HEK293 (cell line): Measurements from ENCODE around the gene EME2.
A peak's percentile ranks its signal among the peaks of the same experiment; 100 is the strongest.

ENCODE experiments used
- CTCF ChIA-PET: fragments of 350-600 bp; formaldehyde crosslinking; extraction: SDS; loops from one replicate; lab custom pipeline; 2021; ENCODE audit warnings: antibody characterized with exemption; lab: Yijun Ruan, JAX
- POLR2A ChIA-PET: fragments of 300-600 bp; formaldehyde crosslinking; extraction: SDS; loops from one replicate; lab custom pipeline; 2020; ENCODE audit warnings: antibody characterized with exemption, inconsistent platforms; lab: Yijun Ruan, JAX
- H3K27ac ChIP-seq: fragments of 200-500 bp; sonication (Bioruptor generic); 2 replicates; pipeline ENCODE4 v1.5.1; 2014; ENCODE audit warnings: low read depth, low read length, control low read depth, inconsistent platforms; ENCODE audit errors: extremely low read depth
- H3K36me3 ChIP-seq, 2 experiments: fragments of 200-500 bp in 1 of 2; sonication (Bioruptor generic) in 1 of 2; 1 replicate in 1 of 2; 2 replicates in 1 of 2; pipeline ENCODE4 v1.5.1; 2014 to 2017; ENCODE audit warnings: inconsistent platforms in 2 of 2, low read length in 2 of 2; ENCODE audit not compliant: control insufficient read depth in 2 of 2, insufficient read depth in 1 of 2
- H3K4me1 ChIP-seq: fragments of 200-500 bp; sonication (Bioruptor generic); 2 replicates; pipeline ENCODE4 v1.5.1; 2014; ENCODE audit warnings: mild to moderate bottlenecking, low read length, inconsistent platforms; ENCODE audit not compliant: control insufficient read depth, insufficient read depth
- H3K4me3 ChIP-seq: 2 replicates; pipeline ENCODE4 v1.5.1; 2011; ENCODE audit warnings: low read depth, mild to moderate bottlenecking, control low read depth, low read length, moderate library complexity
- H3K9me3 ChIP-seq: fragments of 200-500 bp; sonication (Bioruptor generic); 2 replicates; pipeline ENCODE4 v1.5.1; 2014; ENCODE audit warnings: low read depth, low read length, inconsistent platforms; ENCODE audit not compliant: control insufficient read depth, insufficient read depth
- ELK4 ChIP-seq: IDR thresholded peaks from 2 replicates; pipeline ENCODE4 v1.6.1; 2011; ENCODE audit warnings: mild to moderate bottlenecking, low read depth, low read length, borderline replicate concordance
- GLIS2 ChIP-seq: fragments of 450-650 bp; formaldehyde crosslinking; IDR thresholded peaks from 2 replicates; pipeline ENCODE4 v1.5.1; 2016; ENCODE audit warnings: missing biosample characterization, missing genetic modification characterization
- KLF1 ChIP-seq: fragments of 450-650 bp; formaldehyde crosslinking; IDR thresholded peaks from 2 replicates; pipeline ENCODE4 v1.5.1; 2016; ENCODE audit warnings: missing biosample characterization, missing genetic modification characterization
- KLF10 ChIP-seq: fragments of 450-650 bp; IDR thresholded peaks from 2 replicates; pipeline ENCODE4 v1.5.1; 2018; ENCODE audit warnings: missing biosample characterization, mild to moderate bottlenecking, missing genetic modification characterization
- RBAK ChIP-seq: fragments of 450-650 bp; formaldehyde crosslinking; IDR thresholded peaks from 2 replicates; pipeline ENCODE4 v1.5.1; 2016; ENCODE audit warnings: missing biosample characterization, missing genetic modification characterization
- SCRT1 ChIP-seq: fragments of 450-650 bp; formaldehyde crosslinking; IDR thresholded peaks from 2 replicates; pipeline ENCODE4 v1.5.1; 2016; ENCODE audit warnings: missing biosample characterization, missing genetic modification characterization, borderline replicate concordance
- SCRT2 ChIP-seq: fragments of 450-650 bp; formaldehyde crosslinking; IDR thresholded peaks from 2 replicates; pipeline ENCODE4 v1.5.1; 2016; ENCODE audit warnings: missing biosample characterization, missing genetic modification characterization
- ZEB2 ChIP-seq: fragments of 450-650 bp; formaldehyde crosslinking; IDR thresholded peaks from 2 replicates; pipeline ENCODE4 v1.5.1; 2016; ENCODE audit warnings: missing biosample characterization, missing genetic modification characterization
- ZNF114 ChIP-seq: fragments of 450-650 bp; formaldehyde crosslinking; IDR thresholded peaks from 2 replicates; pipeline ENCODE4 v1.5.0; 2017; ENCODE audit warnings: missing biosample characterization, missing genetic modification characterization
- ZNF121 ChIP-seq: fragments of 450-650 bp; formaldehyde crosslinking; IDR thresholded peaks from 2 replicates; pipeline ENCODE4 v1.5.1; 2016; ENCODE audit warnings: missing biosample characterization, missing genetic modification characterization
- ZNF132 ChIP-seq: fragments of 450-650 bp; formaldehyde crosslinking; IDR thresholded peaks from 2 replicates; pipeline ENCODE4 v1.5.1; 2017; ENCODE audit warnings: missing biosample characterization, missing genetic modification characterization, borderline replicate concordance
- ZNF133 ChIP-seq: fragments of 450-650 bp; formaldehyde crosslinking; IDR thresholded peaks from 2 replicates; pipeline ENCODE4 v1.5.1; 2016; ENCODE audit warnings: missing biosample characterization, missing genetic modification characterization
- ZNF16 ChIP-seq: fragments of 450-650 bp; formaldehyde crosslinking; IDR thresholded peaks from 2 replicates; pipeline ENCODE4 v1.5.1; 2016; ENCODE audit warnings: low read depth, missing biosample characterization, missing genetic modification characterization
- ZNF175 ChIP-seq: fragments of 450-650 bp; formaldehyde crosslinking; IDR thresholded peaks from 2 replicates; pipeline ENCODE4 v1.5.1; 2016; ENCODE audit warnings: missing biosample characterization, missing genetic modification characterization
- ZNF280C ChIP-seq: fragments of 450-650 bp; formaldehyde crosslinking; IDR thresholded peaks from 2 replicates; pipeline ENCODE4 v1.5.1; 2016; ENCODE audit warnings: missing biosample characterization, missing genetic modification characterization
- ZNF302 ChIP-seq: fragments of 450-650 bp; formaldehyde crosslinking; IDR thresholded peaks from 2 replicates; pipeline ENCODE4 v1.5.1; 2016; ENCODE audit warnings: missing biosample characterization, missing genetic modification characterization, low read depth
- ZNF391 ChIP-seq: fragments of 450-650 bp; formaldehyde crosslinking; IDR thresholded peaks from 2 replicates; pipeline ENCODE4 v1.5.1; 2016; ENCODE audit warnings: low read depth, missing biosample characterization, missing genetic modification characterization, borderline replicate concordance
- ZNF404 ChIP-seq: fragments of 450-650 bp; formaldehyde crosslinking; IDR thresholded peaks from 2 replicates; pipeline ENCODE4 v1.5.1; 2017; ENCODE audit warnings: missing biosample characterization, missing genetic modification characterization
- ZNF518A ChIP-seq: fragments of 450-650 bp; formaldehyde crosslinking; conservative IDR thresholded peaks from 2 replicates; pipeline ENCODE4 v1.5.1; 2016; ENCODE audit warnings: low read depth, missing biosample characterization, missing genetic modification characterization
- ZNF558 ChIP-seq: fragments of 450-650 bp; formaldehyde crosslinking; IDR thresholded peaks from 2 replicates; pipeline ENCODE4 v1.5.1; 2016; ENCODE audit warnings: missing biosample characterization, missing genetic modification characterization
- ZNF658 ChIP-seq: fragments of 450-650 bp; formaldehyde crosslinking; IDR thresholded peaks from 2 replicates; pipeline ENCODE4; 2016; ENCODE audit warnings: missing biosample characterization, missing genetic modification characterization
- ZNF701 ChIP-seq: fragments of 450-650 bp; formaldehyde crosslinking; IDR thresholded peaks from 2 replicates; pipeline ENCODE4 v1.5.1; 2016; ENCODE audit warnings: missing biosample characterization, missing genetic modification characterization
- ZNF792 ChIP-seq: fragments of 450-650 bp; formaldehyde crosslinking; IDR thresholded peaks from 2 replicates; pipeline ENCODE4 v1.5.1; 2016; ENCODE audit warnings: missing biosample characterization, missing genetic modification characterization
- ZNF843 ChIP-seq: fragments of 450-650 bp; formaldehyde crosslinking; IDR thresholded peaks from 2 replicates; pipeline ENCODE4 v1.5.1; 2016; ENCODE audit warnings: missing biosample characterization, missing genetic modification characterization
- ZSCAN18 ChIP-seq: fragments of 450-650 bp; formaldehyde crosslinking; IDR thresholded peaks from 2 replicates; pipeline ENCODE4 v1.5.1; 2016; ENCODE audit warnings: missing biosample characterization, missing genetic modification characterization

Gene EME2

GRCh38 chr16:1817716-1818115 lies 45.1 kb downstream of the EME2 start (continued):
- TF ChIP-seq ZNF658 (no peak), ZNF391 (tag by site-specific recombination) (no peak), KLF1 (tag by site-specific recombination) (no peak), GLIS2 (no peak), ZNF701 (tag by site-specific recombination) (no peak), ZNF843 (tag by site-specific recombination) (no peak), ZSCAN18 (tag by site-specific recombination) (no peak), ZNF133 (tag by site-specific recombination) (no peak), ZNF114 (tag by site-specific recombination) (no peak)

GRCh38 chr16:1818204-1818872 lies 45.7 kb downstream of the EME2 start:
- Histone ChIP-seq H3K9me3 (no peaks in the 10 kb centered on the region), H3K4me3 (no peak overlapping the region), H3K36me3 (peaks cover 0 to 73% of the 10 kb centered on the region in 2 experiments; a peak in 2 of 3 replicates), H3K27ac (no peak overlapping the region), H3K4me1 (no peaks in the 10 kb centered on the region)
- ChIA-PET POLR2A (no interaction called here), CTCF (no interaction called here)
- TF ChIP-seq KLF10 (tag by site-specific recombination) (no peak), ZEB2 (tag by site-specific recombination) (no peak), ZNF792 (no peak), ZNF518A (tag by site-specific recombination) (no peak), ZNF16 (tag by site-specific recombination) (no peak), ZNF132 (tag by site-specific recombination) (no peak), SCRT2 (peak; percentile 86), ZNF558 (tag by site-specific recombination) (no peak), ZNF302 (tag by site-specific recombination) (no peak), ELK4 (no peak), ZNF404 (no peak), ZNF280C (no peak), ZNF121 (no peak), SCRT1 (tag by site-specific recombination) (peak; percentile 80), GLIS2 (0 out of 2 replicates have a peak, but pooled peaks have one; percentile 24), ZNF175 (tag by site-specific recombination) (no peak), RBAK (tag by site-specific recombination) (no peak)
